Neural progenitor cell (in vitro differentiated cells): Measurements from ENCODE around the gene ANGPTL5. TPM values are rescaled to one million over a fixed set of nuclear protein-coding genes. Genes with fewer than 3 reads are reported as not detected.
"Not testable (repeated sequence)": the region's sequence is repeated elsewhere in the genome, so short reads cannot be mapped to it uniquely, and the experiment has no call there.

ENCODE experiments used
- DNase-seq: peaks from one replicate; pipeline ENCODE4 v3.0.0-alpha.2; 2016; ENCODE audit warnings: low spot score
- H2AFZ ChIP-seq: fragments of 200-600 bp; sonication (generic); replicated peaks from 2 replicates; pipeline ENCODE4 v1.6.1; 2016; ENCODE audit warnings: antibody characterized with exemption
- H3F3A ChIP-seq: fragments of 200-600 bp; sonication (generic); 2 replicates; pipeline ENCODE4 v1.6.1; 2016; ENCODE audit warnings: antibody characterized with exemption, low read depth
- H3K27ac ChIP-seq: fragments of 200-600 bp; sonication (generic); 2 replicates; pipeline ENCODE4 v1.5.1; 2016; ENCODE audit warnings: mild to moderate bottlenecking
- H3K27me3 ChIP-seq: fragments of 200-600 bp; sonication (generic); 2 replicates; pipeline ENCODE4 v1.6.1; 2016; ENCODE audit warnings: mild to moderate bottlenecking, moderate library complexity
- H3K36me3 ChIP-seq: fragments of 200-600 bp; sonication (generic); 2 replicates; pipeline ENCODE4 v1.5.1; 2016
- H3K4me1 ChIP-seq: fragments of 200-600 bp; sonication (generic); 2 replicates; pipeline ENCODE4 v1.6.1; 2016; ENCODE audit warnings: mixed run types
- H3K4me2 ChIP-seq: fragments of 200-600 bp; sonication (generic); 2 replicates; pipeline ENCODE4 v1.6.1; 2016
- H3K4me3 ChIP-seq: fragments of 200-600 bp; sonication (generic); 2 replicates; pipeline ENCODE4 v1.5.1; 2016
- H3K79me2 ChIP-seq: fragments of 200-600 bp; sonication (generic); 2 replicates; pipeline ENCODE4 v1.6.1; 2016; ENCODE audit warnings: low read depth
- H3K9ac ChIP-seq: fragments of 200-600 bp; sonication (generic); 2 replicates; pipeline ENCODE4 v1.6.1; 2016
- H3K9me3 ChIP-seq: fragments of 200-600 bp; sonication (generic); 2 replicates; pipeline ENCODE4 v1.5.1; 2016; ENCODE audit warnings: low read depth
- H4K20me1 ChIP-seq: fragments of 200-600 bp; sonication (generic); 2 replicates; pipeline ENCODE4 v1.6.1; 2016; ENCODE audit warnings: low read depth
- H3K27ac Mint-ChIP-seq: 3 replicates; pipeline ENCODE4 v1.8.0; 2021; ENCODE audit warnings: mixed read lengths
- H3K27me3 Mint-ChIP-seq: 2 replicates; pipeline ENCODE4 v1.8.0; 2022; ENCODE audit warnings: low read depth, mild to moderate bottlenecking, inconsistent platforms, moderate library complexity, mixed read lengths; ENCODE audit not compliant: insufficient read depth
- H3K36me3 Mint-ChIP-seq: 3 replicates; pipeline ENCODE4 v1.8.0; 2021; ENCODE audit warnings: mixed read lengths
- H3K4me1 Mint-ChIP-seq: 3 replicates; pipeline ENCODE4 v1.8.0; 2021; ENCODE audit warnings: mixed read lengths
- H3K4me3 Mint-ChIP-seq: 3 replicates; pipeline ENCODE4 v1.8.0; 2021; ENCODE audit warnings: mild to moderate bottlenecking, moderate library complexity, mixed read lengths
- H3K9me3 Mint-ChIP-seq: 3 replicates; pipeline ENCODE4 v1.8.0; 2020; ENCODE audit warnings: mixed read lengths
- EZH2 ChIP-seq: fragments of 200-600 bp; sonication (generic); IDR thresholded peaks from 2 replicates; pipeline ENCODE4 v1.6.1; 2017; ENCODE audit warnings: antibody characterized with exemption, mild to moderate bottlenecking, moderate library complexity
- EZH2phosphoT487 ChIP-seq: fragments of 200-600 bp; sonication (generic); IDR thresholded peaks from 2 replicates; pipeline ENCODE4 v1.6.1; 2017; ENCODE audit warnings: antibody characterized with exemption
- total RNA-seq: library from RNA; depleted of rRNA; stranded (reverse); fragments of >200 nt; gene quantifications from 2 replicates; pipeline ENCODE4 v1.2.3, GENCODE V29; 2015; ENCODE audit warnings: low replicate concordance
- TF ChIP-seq, protein P1 (sequence below): fragments of 200-600 bp; sonication (generic); IDR thresholded peaks from 2 replicates; pipeline ENCODE4 v1.5.1; 2017; ENCODE audit warnings: antibody characterized with exemption, mild to moderate bottlenecking

ANGPTL5 gene
- not detected in 2 replicates for total RNA-seq

DNA sequence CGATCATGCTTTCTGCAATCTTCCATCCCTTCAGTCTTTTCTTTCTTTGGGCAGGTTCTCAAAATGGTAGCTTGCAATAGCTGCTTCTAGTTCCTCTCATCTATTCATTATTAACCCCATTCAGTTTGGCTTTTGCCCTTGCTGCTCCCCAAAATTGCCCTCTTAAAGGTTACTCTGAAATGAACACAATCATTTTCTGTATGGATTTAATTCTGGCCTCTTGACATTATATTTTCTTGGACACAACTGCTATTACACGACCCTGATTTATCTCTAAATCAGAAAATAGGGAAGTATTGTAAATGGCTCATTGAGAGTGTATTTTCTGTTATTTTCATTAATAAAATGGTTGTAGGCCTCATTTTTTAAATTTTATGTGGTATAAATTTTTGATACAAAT lies at the start of gene ANGPTL5:
TSS of gene ANGPTL5 (minus strand) at position 101 of the 400 bp plus-strand sequence. CDS start 8,613 bp downstream, outside the sequence.
- Mint-ChIP-seq H3K36me3 (no peaks in the 10 kb centered on the region), H3K27ac (peak within 1 kb of the TSS; percentile 85), H3K27me3 (peaks cover 3% of the 10 kb centered on the region), H3K4me3 (peak within 1 kb of the TSS; percentile 94), H3K9me3 (no peaks in the 10 kb centered on the region), H3K4me1 (peaks cover 18% of the 10 kb centered on the region)
- TF ChIP-seq, protein P1, sequence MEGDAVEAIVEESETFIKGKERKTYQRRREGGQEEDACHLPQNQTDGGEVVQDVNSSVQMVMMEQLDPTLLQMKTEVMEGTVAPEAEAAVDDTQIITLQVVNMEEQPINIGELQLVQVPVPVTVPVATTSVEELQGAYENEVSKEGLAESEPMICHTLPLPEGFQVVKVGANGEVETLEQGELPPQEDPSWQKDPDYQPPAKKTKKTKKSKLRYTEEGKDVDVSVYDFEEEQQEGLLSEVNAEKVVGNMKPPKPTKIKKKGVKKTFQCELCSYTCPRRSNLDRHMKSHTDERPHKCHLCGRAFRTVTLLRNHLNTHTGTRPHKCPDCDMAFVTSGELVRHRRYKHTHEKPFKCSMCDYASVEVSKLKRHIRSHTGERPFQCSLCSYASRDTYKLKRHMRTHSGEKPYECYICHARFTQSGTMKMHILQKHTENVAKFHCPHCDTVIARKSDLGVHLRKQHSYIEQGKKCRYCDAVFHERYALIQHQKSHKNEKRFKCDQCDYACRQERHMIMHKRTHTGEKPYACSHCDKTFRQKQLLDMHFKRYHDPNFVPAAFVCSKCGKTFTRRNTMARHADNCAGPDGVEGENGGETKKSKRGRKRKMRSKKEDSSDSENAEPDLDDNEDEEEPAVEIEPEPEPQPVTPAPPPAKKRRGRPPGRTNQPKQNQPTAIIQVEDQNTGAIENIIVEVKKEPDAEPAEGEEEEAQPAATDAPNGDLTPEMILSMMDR = no peak
- no peak for TF ChIP-seq EZH2phosphoT487
- TF ChIP-seq EZH2 = no peak
- Histone ChIP-seq H3K9ac (no peak within 1 kb of the TSS), H3K36me3 (no peaks in the 10 kb centered on the region), H3K4me2 (peak within 1 kb of the TSS; percentile 71), H2AFZ (peak within 1 kb of the TSS; percentile 86), H3K27me3 (no peaks in the 10 kb centered on the region), H3K9me3 (no peaks in the 10 kb centered on the region), H3K4me3 (peak within 1 kb of the TSS; percentile 71), H3K79me2 (no peaks in the 10 kb centered on the region), H3K4me1 (peaks cover 19% of the 10 kb centered on the region), H3F3A (peaks cover 15% of the 10 kb centered on the region), H4K20me1 (no peaks in the 10 kb centered on the region), H3K27ac (no peak within 1 kb of the TSS)
- no peak for DNase-seq

DNA sequence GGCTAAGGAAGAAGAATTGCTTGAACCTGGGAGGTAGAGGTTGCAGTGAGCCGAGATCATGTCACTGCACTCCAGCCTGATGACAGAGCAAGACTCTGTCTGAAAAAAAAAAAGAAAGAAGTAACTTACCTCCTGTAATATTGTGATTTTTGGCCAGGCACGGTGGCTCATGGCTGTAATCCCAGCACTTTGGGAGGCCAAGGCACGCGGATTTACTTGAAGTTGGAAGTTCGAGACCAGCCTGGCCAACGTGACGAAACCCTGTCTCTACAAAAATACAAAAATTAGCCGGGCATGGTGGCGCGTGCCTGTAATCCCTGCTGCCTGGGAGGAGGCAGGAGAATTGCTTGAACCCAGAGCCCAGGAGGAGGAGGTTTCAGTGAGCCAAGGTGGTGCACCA lies 47.9 kb upstream of the ANGPTL5 start:
- not testable (repeated sequence) for H3K9me3 Mint-ChIP-seq, H2AFZ ChIP-seq, H3K27ac Mint-ChIP-seq, H3K4me1 ChIP-seq, H3K4me3 Mint-ChIP-seq, H3K79me2 ChIP-seq, H3K36me3 ChIP-seq, H3K9me3 ChIP-seq, H3K4me2 ChIP-seq, H3K27me3 Mint-ChIP-seq, H3F3A ChIP-seq, H3K4me3 ChIP-seq, H3K27me3 ChIP-seq, DNase-seq, H3K9ac ChIP-seq, H3K27ac ChIP-seq, H3K36me3 Mint-ChIP-seq, H4K20me1 ChIP-seq, H3K4me1 Mint-ChIP-seq

DNA sequence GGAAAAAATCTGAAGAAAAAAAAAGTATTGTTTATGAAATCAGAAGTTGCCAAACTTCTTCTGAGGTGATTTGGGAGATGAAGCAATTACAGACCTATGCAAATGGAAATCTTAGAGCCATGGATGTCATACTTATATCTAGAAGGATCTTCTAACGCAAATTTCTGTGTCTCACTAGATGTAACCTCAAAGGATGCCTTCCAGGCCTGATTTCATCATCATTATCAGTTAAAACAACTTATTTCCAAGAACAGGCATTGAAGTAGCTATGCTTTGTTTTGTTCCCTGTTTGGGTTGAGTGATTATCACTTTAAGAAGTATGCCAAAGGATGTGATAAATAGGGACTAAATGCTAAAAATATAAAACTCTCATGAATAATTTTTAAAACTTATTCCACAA lies 43.9 kb upstream of the ANGPTL5 start:
- no peaks in the 10 kb centered on the region for H3K4me1 Mint-ChIP-seq
- Histone ChIP-seq H4K20me1 (no peaks in the 10 kb centered on the region), H3K4me1 (no peaks in the 10 kb centered on the region), H3K4me3 (no peak overlapping the region), H3K9ac (no peak overlapping the region), H3F3A (no peaks in the 10 kb centered on the region), H2AFZ (no peak overlapping the region), H3K27ac (no peak overlapping the region), H3K79me2 (no peaks in the 10 kb centered on the region), H3K36me3 (no peaks in the 10 kb centered on the region), H3K9me3 (no peaks in the 10 kb centered on the region), H3K4me2 (no peak overlapping the region), H3K27me3 (no peaks in the 10 kb centered on the region)
- H3K36me3 Mint-ChIP-seq = no peaks in the 10 kb centered on the region
- H3K9me3 Mint-ChIP-seq = no peaks in the 10 kb centered on the region
- H3K27ac Mint-ChIP-seq = no peak overlapping the region
- no peak for DNase-seq
- TF ChIP-seq EZH2 = no peak
- no peak overlapping the region for H3K4me3 Mint-ChIP-seq
- no peaks in the 10 kb centered on the region for H3K27me3 Mint-ChIP-seq

DNA sequence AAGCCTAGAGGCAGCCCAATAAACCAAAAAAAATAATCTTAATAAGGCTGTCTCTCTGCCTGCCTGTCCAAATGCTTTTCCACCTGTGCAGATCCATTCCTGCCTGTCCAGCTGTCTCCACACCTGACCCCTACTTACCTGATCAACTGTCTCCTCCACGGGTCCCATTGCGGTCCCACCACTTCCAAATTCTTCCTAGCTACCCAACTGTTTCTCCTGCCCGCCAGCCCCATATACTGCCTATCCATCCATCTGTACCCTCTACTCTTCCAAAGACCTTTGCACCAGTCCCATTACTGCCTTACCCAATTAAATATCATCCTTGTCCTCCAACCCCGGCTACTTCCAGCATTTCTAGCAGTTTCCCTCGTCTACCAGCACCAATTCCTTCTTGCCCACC lies 39.4 kb upstream of the ANGPTL5 start:
- H3F3A ChIP-seq = no peaks in the 10 kb centered on the region
- no peaks in the 10 kb centered on the region for H3K9me3 ChIP-seq
- Mint-ChIP-seq H3K27me3 (no peaks in the 10 kb centered on the region), H3K4me1 (no peaks in the 10 kb centered on the region), H3K4me3 (no peak overlapping the region), H3K9me3 (no peaks in the 10 kb centered on the region), H3K27ac (no peak overlapping the region), H3K36me3 (no peaks in the 10 kb centered on the region)
- DNase-seq = no peak
- H3K36me3 ChIP-seq = no peaks in the 10 kb centered on the region
- H3K27ac ChIP-seq = no peak overlapping the region
- H4K20me1 ChIP-seq = no peaks in the 10 kb centered on the region
- no peaks in the 10 kb centered on the region for H3K4me1 ChIP-seq
- H3K79me2 ChIP-seq = no peaks in the 10 kb centered on the region
- H3K4me2 ChIP-seq = no peak overlapping the region
- TF ChIP-seq EZH2 (no peak), EZH2phosphoT487 (no peak)
- TF ChIP-seq, protein P1 = no peak
- H3K9ac ChIP-seq = no peak overlapping the region
- H3K4me3 ChIP-seq = no peak overlapping the region
- no peak overlapping the region for H2AFZ ChIP-seq
- no peaks in the 10 kb centered on the region for H3K27me3 ChIP-seq
